ENCODE results near the gene PRPH.
"Not testable (repeated sequence)": the region's sequence is repeated elsewhere in the genome, so short reads cannot be mapped to it uniquely, and the experiment has no call there.

The PRPH gene
- total RNA-seq = 0 reads per million in 3 experiments

DNA sequence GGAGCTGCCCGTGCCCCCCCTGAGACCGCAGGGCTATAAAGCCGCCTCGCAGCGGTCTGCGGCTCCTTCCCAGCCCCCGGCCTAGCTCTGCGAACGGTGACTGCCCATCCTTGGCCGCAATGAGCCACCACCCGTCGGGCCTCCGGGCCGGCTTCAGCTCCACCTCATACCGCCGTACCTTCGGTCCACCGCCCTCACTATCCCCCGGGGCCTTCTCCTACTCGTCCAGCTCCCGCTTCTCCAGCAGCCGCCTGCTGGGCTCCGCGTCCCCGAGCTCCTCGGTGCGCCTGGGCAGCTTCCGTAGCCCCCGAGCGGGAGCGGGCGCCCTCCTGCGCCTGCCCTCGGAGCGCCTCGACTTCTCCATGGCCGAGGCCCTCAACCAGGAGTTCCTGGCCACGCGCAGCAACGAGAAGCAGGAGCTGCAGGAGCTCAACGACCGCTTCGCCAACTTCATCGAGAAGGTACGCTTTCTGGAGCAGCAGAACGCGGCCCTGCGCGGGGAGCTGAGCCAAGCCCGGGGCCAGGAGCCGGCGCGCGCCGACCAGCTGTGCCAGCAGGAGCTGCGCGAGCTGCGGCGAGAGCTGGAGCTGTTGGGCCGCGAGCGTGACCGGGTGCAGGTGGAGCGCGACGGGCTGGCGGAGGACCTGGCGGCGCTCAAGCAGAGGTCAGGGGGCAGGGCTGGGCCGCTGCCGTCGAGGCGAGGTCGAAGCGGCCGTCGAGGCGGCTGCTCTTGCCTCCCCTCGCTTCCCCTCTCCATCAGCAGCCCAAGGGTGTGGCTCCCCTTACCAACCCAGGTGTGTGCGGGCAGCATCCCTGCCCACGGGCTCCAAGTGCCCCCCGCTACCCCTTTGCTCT lies at the start of gene PRPH:
PRPH (plus strand) TSS at position 66 of the 855 bp plus-strand sequence; CDS start at position 120, 54 bp downstream.
- DNase-seq = no peak

DNA sequence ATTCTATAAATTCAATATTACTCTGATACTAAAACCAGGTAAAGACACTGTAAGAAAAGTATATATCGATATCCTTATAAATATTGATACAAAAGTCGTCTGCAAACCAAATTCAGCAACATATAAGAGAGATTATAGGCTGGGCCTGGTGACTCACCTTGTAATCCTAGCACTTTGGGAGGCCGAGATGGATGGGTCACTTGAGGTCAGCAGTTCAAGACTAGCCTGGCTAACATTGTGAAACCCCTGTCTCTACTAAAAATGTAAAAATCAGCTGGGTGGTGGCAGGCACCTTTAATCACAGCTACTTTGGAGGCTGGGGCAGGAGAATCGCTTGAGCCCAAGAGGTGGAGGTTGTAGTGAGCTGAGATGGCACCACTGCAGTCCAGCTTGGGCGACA lies 43.6 kb upstream of the PRPH start:
- DNase-seq = no peak

DNA sequence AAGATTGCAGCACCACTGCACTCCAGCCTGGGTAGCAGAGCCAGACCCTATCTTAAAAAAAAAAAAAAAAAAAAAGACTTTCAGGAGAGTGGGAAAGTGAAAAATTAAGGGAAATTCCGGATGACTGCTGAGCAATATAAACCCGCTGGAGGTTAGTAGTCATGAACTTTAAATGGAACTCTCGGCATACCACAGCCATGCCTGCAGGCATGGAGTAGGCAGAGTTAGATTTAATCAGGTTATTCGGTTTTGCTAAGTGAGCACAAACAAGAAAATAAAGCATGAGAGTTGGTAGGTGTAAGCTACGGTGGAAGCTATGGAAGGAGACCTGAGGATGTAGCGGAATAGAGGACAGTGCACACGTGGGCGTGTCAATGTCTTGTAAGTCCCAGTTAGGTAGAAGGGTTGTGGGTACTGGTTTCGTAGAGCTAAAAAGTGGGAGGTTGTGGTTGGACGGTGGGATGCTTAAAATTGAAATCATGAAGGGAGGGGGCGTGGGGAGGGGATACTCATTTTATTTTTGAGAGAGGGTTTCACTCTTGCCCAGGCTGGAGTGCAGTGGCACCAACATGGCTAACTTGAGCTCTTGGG lies 41.8 kb upstream of the PRPH start:
- DNase-seq = no peak

GRCh38 chr12:49255456-49255855 lies 39.5 kb upstream of the PRPH start:
- DNase-seq = not testable (repeated sequence)

- DNase-seq = no peak
These were observed 38.9 kb upstream of the PRPH start for GRCh38 chr12:49255857-49256637.

DNA sequence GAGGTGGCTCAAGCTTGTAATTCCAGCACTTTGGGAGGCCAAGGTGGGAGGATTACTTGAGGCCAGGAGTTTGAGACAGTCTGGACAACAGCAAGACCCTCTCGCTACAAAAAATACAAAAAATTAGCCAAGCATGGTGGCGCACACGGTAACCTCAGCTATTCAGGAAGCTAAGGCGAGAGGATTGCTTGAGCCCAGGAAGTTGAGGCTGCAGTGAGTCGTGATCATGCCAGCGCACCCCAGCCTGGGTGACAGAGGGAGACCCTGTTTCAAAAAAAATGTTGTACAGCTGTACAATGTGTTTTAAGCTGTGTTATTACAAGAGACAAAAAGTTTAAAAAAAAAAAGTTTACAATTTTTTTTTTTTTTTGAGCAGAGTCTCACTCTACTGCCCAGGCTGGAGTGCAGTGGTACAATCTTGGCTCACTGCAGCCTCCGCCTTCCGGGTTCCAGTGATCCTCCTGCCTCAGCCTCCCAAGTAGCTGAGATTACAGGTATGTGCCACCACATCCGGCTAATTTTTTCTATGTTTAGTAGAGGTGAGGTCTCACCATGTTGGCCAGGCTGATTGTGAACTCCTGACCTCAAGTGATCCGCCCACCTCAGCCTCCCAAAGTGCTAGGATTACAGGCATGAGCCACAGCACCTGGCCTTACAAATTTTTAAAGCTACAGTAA lies 37.3 kb upstream of the PRPH start:
- DNase-seq = not testable (repeated sequence)

DNA sequence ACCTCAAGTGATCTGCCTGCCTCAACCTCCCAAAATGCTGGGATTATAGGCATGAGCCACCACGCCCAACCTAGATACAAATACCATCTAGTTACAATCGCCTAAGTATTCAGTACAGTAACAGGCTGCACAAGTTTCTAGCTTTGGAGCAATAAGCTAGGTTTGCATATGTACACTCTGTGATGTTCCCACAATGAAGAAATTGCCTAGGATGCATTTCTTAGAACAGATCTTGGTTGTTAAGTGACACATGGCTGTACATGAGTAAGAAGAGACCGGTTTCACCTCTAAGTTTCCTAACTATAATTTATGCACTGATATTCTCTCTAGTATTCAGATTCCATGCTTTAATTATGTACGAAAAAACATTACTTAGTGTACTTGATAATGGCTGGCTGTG lies 35.5 kb upstream of the PRPH start:
- DNase-seq = no peak

- no peak for DNase-seq
These were observed 34.8 kb upstream of the PRPH start for GRCh38 chr12:49260166-49260565.

DNA sequence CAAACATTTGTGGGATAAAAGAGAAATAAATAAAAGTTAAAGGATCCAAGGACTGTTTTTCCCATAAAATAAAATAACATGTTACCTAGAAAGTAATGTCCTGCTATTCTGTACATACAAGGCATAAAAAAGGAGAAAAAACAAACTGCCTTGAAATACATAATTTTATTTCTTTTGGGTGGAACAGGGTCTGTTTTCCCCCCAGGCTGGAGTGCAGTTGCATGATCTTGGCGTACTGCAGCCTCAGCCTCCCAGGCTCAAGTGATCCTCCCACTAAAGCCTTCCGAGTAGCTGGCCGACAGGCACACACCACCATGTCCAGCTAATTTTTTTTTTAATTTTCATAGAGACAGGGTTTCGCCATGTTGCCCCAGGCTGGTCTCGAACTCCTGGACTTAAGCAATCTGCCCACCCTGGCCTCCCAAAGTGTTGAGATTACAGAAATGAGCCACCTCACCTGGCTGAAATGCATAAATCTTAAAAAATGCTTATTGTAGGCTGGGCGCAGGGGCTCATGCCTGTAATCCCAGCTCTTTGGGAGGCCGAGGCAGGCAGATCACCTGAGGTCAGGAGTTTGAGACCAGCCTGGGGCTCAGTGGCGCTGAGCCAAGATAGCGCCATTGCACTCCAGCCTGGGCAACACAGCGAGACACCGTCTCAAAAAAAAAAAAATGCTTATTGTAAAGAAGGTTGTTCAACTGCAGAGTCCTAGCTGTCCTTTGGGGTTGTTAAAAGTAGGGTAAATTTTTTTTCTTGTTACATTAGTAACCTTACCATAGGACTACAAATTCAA lies 34.2 kb upstream of the PRPH start:
- DNase-seq = no peak

GRCh38 chr12:49261721-49262120 lies 33.2 kb upstream of the PRPH start:
- no peak for DNase-seq

- DNase-seq = no peak
These were observed 31.6 kb upstream of the PRPH start for GRCh38 chr12:49263400-49263763.

DNA sequence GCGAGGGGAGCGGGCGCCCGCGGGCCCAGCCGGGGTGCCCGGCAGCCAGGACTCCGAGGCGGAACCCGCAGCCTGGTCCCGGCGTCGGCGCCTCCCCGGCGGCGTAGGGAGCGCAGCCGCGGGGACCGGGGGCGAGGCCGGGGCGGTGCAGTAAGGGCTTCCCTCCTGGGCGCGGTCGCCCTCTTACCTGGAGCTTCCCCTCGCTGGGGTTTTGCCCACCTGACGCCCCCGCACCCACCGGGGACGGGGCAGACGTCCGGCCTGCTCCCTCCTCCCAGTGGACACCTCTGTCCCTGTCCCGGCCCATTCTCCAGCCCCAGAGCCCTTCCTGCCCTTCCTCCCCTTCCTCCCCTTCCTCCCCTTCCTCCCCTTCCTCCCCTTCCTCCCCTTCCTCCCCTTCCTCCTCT lies 30.5 kb upstream of the PRPH start:
- peak; percentile 23 for DNase-seq

- peak; percentile 77 for DNase-seq
These were observed 29.8 kb upstream of the PRPH start, which contains the start of gene TUBA1C for GRCh38 chr12:49264873-49265792. Gene TUBA1C (plus strand): TSS chr12:49265082. CDS start chr12:49265182, 100 bp downstream.

GRCh38 chr12:49269191-49269590 lies 25.8 kb upstream of the PRPH start:
- DNase-seq = not testable (repeated sequence)

- DNase-seq = no peak
These were observed 21.9 kb upstream of the PRPH start for GRCh38 chr12:49272790-49273725.

DNA sequence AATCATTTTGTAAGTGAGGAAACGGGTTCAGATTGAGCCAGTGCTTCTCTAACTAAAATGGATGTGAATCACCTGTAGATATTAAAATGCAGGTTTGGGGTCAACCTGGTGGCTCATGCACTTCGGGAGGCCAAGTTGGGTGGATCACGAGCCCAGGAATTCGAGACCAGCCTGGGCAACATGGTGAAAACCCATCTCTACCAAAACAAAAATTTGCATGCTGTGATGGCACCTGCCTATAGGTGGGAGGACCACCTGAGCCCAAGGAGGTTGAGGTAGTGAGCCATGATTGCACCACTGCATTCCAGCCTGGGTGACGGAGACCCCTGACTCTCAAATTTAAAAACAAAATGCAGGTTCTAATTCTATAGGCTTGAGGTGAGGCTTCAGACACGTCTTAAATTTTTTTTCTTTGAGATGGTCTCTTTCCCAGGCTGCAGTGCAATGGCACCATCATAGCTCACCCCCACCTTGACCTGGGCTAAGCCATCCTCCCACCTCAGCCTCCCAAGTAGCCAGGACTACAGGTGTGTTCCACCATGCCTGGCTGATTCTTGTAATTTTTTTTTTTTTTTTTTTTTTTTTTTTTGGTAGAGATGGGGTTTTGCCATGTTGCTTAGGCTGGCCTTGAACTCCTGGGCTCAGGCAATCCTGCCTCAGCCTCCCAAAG lies 21.1 kb upstream of the PRPH start:
- DNase-seq = no peak

GRCh38 chr12:49274396-49275069 lies 20.4 kb upstream of the PRPH start:
- no peak for DNase-seq

All from central memory CD4-positive, alpha-beta T cell (primary cell).